PC-9 (cell line): Measurements from ENCODE around the gene SYNPO. TPM values are rescaled to one million over a fixed set of nuclear protein-coding genes. Genes with fewer than 3 reads are reported as not detected.

Experiments used
- BruUV-seq: library from RNA; stranded (reverse); fragments of 400-500 nt; replicated peaks from 2 replicates; lab custom pipeline; 2021; lab: Mats Ljungman, UMichigan
- CTCF ChIA-PET: fragments of 300-600 bp; sonication (Branson Sonifier 250); formaldehyde crosslinking; loops from one replicate; lab custom pipeline; 2022; ENCODE audit warnings: antibody characterized with exemption; lab: Charles Lee
- POLR2A ChIA-PET: fragments of 300-600 bp; sonication (Branson Sonifier 250); formaldehyde crosslinking; loops from one replicate; lab custom pipeline; 2022; ENCODE audit warnings: antibody characterized with exemption; ENCODE audit not compliant: unreplicated experiment; lab: Charles Lee
- DNase-seq, 2 experiments: peaks; one replicate each; pipeline versions ENCODE4 v3.0.0 to v3.0.0-alpha.2; 2015 to 2022; ENCODE audit warnings: mixed read lengths in 1 of 2
- H2AFZ ChIP-seq: fragments of 200-600 bp; sonication (generic); 2 replicates; pipeline ENCODE4 v1.8.1; 2017; ENCODE audit warnings: antibody characterized with exemption
- H3F3A ChIP-seq: fragments of 200-600 bp; sonication (generic); 2 replicates; pipeline ENCODE4 v1.8.1; 2017; ENCODE audit warnings: antibody characterized with exemption, mild to moderate bottlenecking, low read depth; ENCODE audit not compliant: insufficient read depth
- H3K27ac ChIP-seq: fragments of 200-600 bp; sonication (generic); 2 replicates; pipeline ENCODE4 v1.6.1; 2016; ENCODE audit warnings: mixed run types
- H3K27me3 ChIP-seq: fragments of 200-600 bp; sonication (generic); 2 replicates; pipeline ENCODE4 v1.6.1; 2016; ENCODE audit warnings: low read depth, mixed run types; ENCODE audit not compliant: insufficient read depth
- H3K36me3 ChIP-seq: fragments of 200-600 bp; sonication (generic); 2 replicates; pipeline ENCODE4 v1.6.1; 2016; ENCODE audit warnings: low read depth, mixed run types
- H3K4me1 ChIP-seq: fragments of 200-600 bp; sonication (generic); replicated peaks from 2 replicates; pipeline ENCODE4 v1.6.1; 2016; ENCODE audit warnings: mixed run types; ENCODE audit not compliant: insufficient read depth
- H3K4me2 ChIP-seq: fragments of 200-600 bp; sonication (generic); 2 replicates; pipeline ENCODE4 v1.6.1; 2017; ENCODE audit warnings: mixed run types
- H3K4me3 ChIP-seq: fragments of 200-600 bp; sonication (generic); 2 replicates; pipeline ENCODE4 v1.6.1; 2016; ENCODE audit warnings: mixed run types
- H3K79me2 ChIP-seq: fragments of 200-600 bp; sonication (generic); 2 replicates; pipeline ENCODE4 v1.6.1; 2017; ENCODE audit warnings: low read depth, mixed run types
- H3K9me2 ChIP-seq: fragments of 200-600 bp; sonication (generic); 2 replicates; pipeline ENCODE4 v1.8.1; 2017; ENCODE audit warnings: mild to moderate bottlenecking; ENCODE audit not compliant: insufficient read depth
- H3K9me3 ChIP-seq: fragments of 200-600 bp; sonication (generic); 2 replicates; pipeline ENCODE4 v1.8.1; 2016; ENCODE audit warnings: low read depth; ENCODE audit not compliant: insufficient read depth
- H4K20me1 ChIP-seq: fragments of 200-600 bp; sonication (generic); 2 replicates; pipeline ENCODE4 v1.8.1; 2017; ENCODE audit not compliant: insufficient read depth
- CTCF ChIP-seq: fragments of 200-600 bp; sonication (generic); conservative IDR thresholded peaks from 2 replicates; pipeline ENCODE4 v1.6.1; 2017; ENCODE audit warnings: mixed run types, antibody characterized with exemption, mild to moderate bottlenecking, moderate library complexity
- EZH2 ChIP-seq: fragments of 200-600 bp; sonication (generic); IDR thresholded peaks from 2 replicates; pipeline ENCODE4 v1.8.0; 2017; ENCODE audit warnings: antibody characterized with exemption, low read depth
- intact Hi-C: fragments of 100-400 bp; cut with micrococcal nuclease; formaldehyde crosslinking; loops from one replicate; pipeline ENCODE4 v1.10.0; 2022; ENCODE audit not compliant: unreplicated experiment
- total RNA-seq: library from RNA; stranded (reverse); gene quantifications from 2 replicates; pipeline ENCODE4 v1.2.3, GENCODE V29; 2021

The SYNPO gene
- total RNA-seq, 1 experiment from 2014 or later: 2.0 TPM

GRCh38 chr5:150671509-150672236, 31.2 kb downstream of the SYNPO start:
- H3K27ac ChIP-seq: no peak overlapping the region
- DNase-seq: no peak
- no peaks in the 10 kb centered on the region; the same call in 1 of the 2 replicates for H3F3A ChIP-seq
- no peak overlapping the region for H3K4me2 ChIP-seq
- H3K79me2 ChIP-seq: no peaks in the 10 kb centered on the region
- ChIA-PET POLR2A (no interaction called here), CTCF (interaction anchor here (0.6 kb wide), 1 partner anchor 12 kb away, joined by 4 read pairs; no protein-coding TSS in a partner anchor)
- no peaks in the 10 kb centered on the region for H3K9me3 ChIP-seq
- BruUV-seq: no TSS peak
- no peak overlapping the region for H3K4me3 ChIP-seq
- no peak overlapping the region for H2AFZ ChIP-seq
- H3K36me3 ChIP-seq: no peaks in the 10 kb centered on the region
- intact Hi-C loops: no loop called here
- H3K4me1 ChIP-seq: no peaks in the 10 kb centered on the region
- TF ChIP-seq EZH2 (no peak), CTCF (no peak)
- no peaks in the 10 kb centered on the region for H4K20me1 ChIP-seq
- H3K27me3 ChIP-seq: no peaks in the 10 kb centered on the region
- H3K9me2 ChIP-seq: no peaks in the 10 kb centered on the region

- Histone ChIP-seq H3K27me3 (no peaks in the 10 kb centered on the region), H3K36me3 (no peaks in the 10 kb centered on the region), H3K27ac (no peak overlapping the region), H3K79me2 (no peaks in the 10 kb centered on the region), H3F3A (no peaks in the 10 kb centered on the region; the same call in 1 of the 2 replicates), H3K4me3 (no peak overlapping the region; the same call in 1 of the 2 replicates), H2AFZ (no peak overlapping the region; the same call in 1 of the 2 replicates), H3K4me2 (peak overlapping the region; percentile 50), H3K4me1 (no peaks in the 10 kb centered on the region), H4K20me1 (no peaks in the 10 kb centered on the region), H3K9me3 (no peaks in the 10 kb centered on the region), H3K9me2 (no peaks in the 10 kb centered on the region)
- CTCF ChIA-PET: interaction anchor here (0.6 kb wide), 1 partner anchor 13 kb away, joined by 4 read pairs; no protein-coding TSS in a partner anchor
- peak in 1 of 2 experiments; percentile 54 for DNase-seq
- POLR2A ChIA-PET: no interaction called here
- intact Hi-C loops: no loop called here
- TF ChIP-seq EZH2 (no peak), CTCF (no peak)
- BruUV-seq: no TSS peak
These were observed 31.9 kb downstream of the SYNPO start for GRCh38 chr5:150672237-150672883.

DNA sequence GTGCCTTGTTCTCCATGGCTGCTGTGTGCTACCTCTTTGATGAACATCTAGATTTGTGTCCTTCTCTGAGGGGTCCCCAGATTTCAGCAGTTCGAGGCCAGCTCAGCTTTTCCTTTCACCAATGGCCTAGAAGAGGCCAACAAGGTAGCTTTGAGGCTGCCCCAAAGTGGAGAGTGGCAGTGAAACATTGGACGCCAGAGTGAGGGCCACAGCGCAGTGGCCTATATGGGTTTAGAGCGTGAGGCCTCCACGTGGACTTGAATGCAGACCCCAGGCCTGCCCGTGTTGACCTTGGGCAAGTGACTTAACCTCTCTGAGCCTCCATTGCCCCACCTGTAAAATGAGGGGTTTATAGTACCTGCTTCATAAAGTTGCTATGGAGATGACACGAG, 32.4 kb downstream of the SYNPO start:
- no peaks in the 10 kb centered on the region for H3K9me3 ChIP-seq
- H3K79me2 ChIP-seq: no peaks in the 10 kb centered on the region
- H4K20me1 ChIP-seq: no peaks in the 10 kb centered on the region
- no peaks in the 10 kb centered on the region for H3K9me2 ChIP-seq
- H3K4me3 ChIP-seq: no peak overlapping the region; the same call in 1 of the 2 replicates
- H3K36me3 ChIP-seq: no peaks in the 10 kb centered on the region
- no peak for DNase-seq
- ChIA-PET CTCF (no interaction called here), POLR2A (no interaction called here)
- no peaks in the 10 kb centered on the region; the same call in 1 of the 2 replicates for H3F3A ChIP-seq
- no peaks in the 10 kb centered on the region for H3K4me1 ChIP-seq
- H3K27ac ChIP-seq: no peak overlapping the region
- H3K4me2 ChIP-seq: peak overlapping the region; percentile 50; the same call in 1 of the 2 replicates
- no TSS peak for BruUV-seq
- intact Hi-C loops: no loop called here
- no peaks in the 10 kb centered on the region for H3K27me3 ChIP-seq
- TF ChIP-seq EZH2 (no peak), CTCF (no peak)
- no peak overlapping the region; the same call in 1 of the 2 replicates for H2AFZ ChIP-seq
